ENCODE results near the gene C17orf114.
A peak's percentile ranks its signal among the peaks of the same experiment; 100 is the strongest.
"Not testable (repeated sequence)": the region's sequence is repeated elsewhere in the genome, so short reads cannot be mapped to it uniquely, and the experiment has no call there.

Gene C17orf114

GRCh38 chr17:4836221-4836620 lies 34.1 kb upstream of the C17orf114 start:
- peaks cover 0 to 11% (median 0%) of the 10 kb centered on the region in 3 donors for H3K36me3 ChIP-seq
- H3K27ac ChIP-seq: peak overlapping the region; percentile 92 to 99 (median 97)
- no peaks in the 10 kb centered on the region for H3K27me3 ChIP-seq
- no peak overlapping the region for H3K4me3 ChIP-seq
- intact Hi-C loops (cut with DNase I): no loop called here
- H3K9me3 ChIP-seq: no peaks in the 10 kb centered on the region
- no peak for TF ChIP-seq CTCF (IDR thresholded peaks at IDR 0.05)
- TF ChIP-seq POLR2A (IDR thresholded peaks at IDR 0.05): no peak
- no peak for DNase-seq
- peaks cover 36 to 76% (median 61%) of the 10 kb centered on the region in 3 donors for H3K4me1 ChIP-seq
- WGBS, 2 donors: 77 to 78% methylated on average over 4 of the region's 4 CpGs

GRCh38 chr17:4834681-4835020 lies 32.5 kb upstream of the C17orf114 start:
- Histone ChIP-seq H3K9me3 (no peaks in the 10 kb centered on the region), H3K4me3 (peak overlapping the region in 3 of 4 donors; percentile 82 to 100 (median 95)), H3K27me3 (no peaks in the 10 kb centered on the region), H3K36me3 (peaks cover 0 to 11% (median 0%) of the 10 kb centered on the region in 3 donors), H3K27ac (peak overlapping the region; percentile 92 to 99 (median 97)), H3K4me1 (peaks cover 36 to 61% (median 48%) of the 10 kb centered on the region in 3 donors)
- intact Hi-C loops (cut with DNase I): no loop called here
- DNase-seq: no peak
- WGBS, 2 donors: 50 to 58% methylated on average over 4 of the region's 4 CpGs
- TF ChIP-seq CTCF (IDR thresholded peaks at IDR 0.05) (no peak), POLR2A (IDR thresholded peaks at IDR 0.05) (no peak)

- peaks cover 36 to 55% (median 43%) of the 10 kb centered on the region in 3 donors for H3K4me1 ChIP-seq
- no peak for DNase-seq
- no peaks in the 10 kb centered on the region for H3K9me3 ChIP-seq
- H3K36me3 ChIP-seq: peaks cover 0 to 11% (median 0%) of the 10 kb centered on the region in 3 donors
- WGBS, 2 donors: 3 to 5% methylated on average over 10 to 15 of the region's 15 CpGs
- intact Hi-C loops (cut with DNase I): no loop called here
- H3K27ac ChIP-seq: peak overlapping the region; percentile 92 to 99 (median 97)
- H3K4me3 ChIP-seq: peak overlapping the region; percentile 82 to 100 (median 94)
- no peaks in the 10 kb centered on the region for H3K27me3 ChIP-seq
- TF ChIP-seq CTCF (IDR thresholded peaks at IDR 0.05): no peak
- no peak for TF ChIP-seq POLR2A (IDR thresholded peaks at IDR 0.05)
Measured at GRCh38 chr17:4833941-4834680, 32.0 kb upstream of the C17orf114 start.

- intact Hi-C loops (cut with DNase I): no loop called here
- Histone ChIP-seq H3K4me3 (peak within 1 kb of the TSS; percentile 82 to 100 (median 94)), H3K4me1 (peaks cover 34 to 48% (median 39%) of the 10 kb centered on the region in 3 donors), H3K9me3 (no peaks in the 10 kb centered on the region), H3K27ac (peak within 1 kb of the TSS; percentile 92 to 99 (median 97)), H3K27me3 (no peaks in the 10 kb centered on the region), H3K36me3 (peaks cover 0 to 6% (median 0%) of the 10 kb centered on the region in 3 donors)
- WGBS, 2 donors: 1% methylated on average over 17 to 27 of the region's 91 CpGs
- TF ChIP-seq CTCF (IDR thresholded peaks at IDR 0.05) (peak in 1 of 6 experiments; percentile 37), POLR2A (IDR thresholded peaks at IDR 0.05) (peak in 3 of 4 donors; percentile 85 to 96 (median 90))
- DNase-seq: peak; percentile 21
Measured at GRCh38 chr17:4833178-4833940, 31.2 kb upstream of the C17orf114 start, which contains the start of gene MINK1. TSS of gene MINK1 (plus strand) at chr17:4833340. CDS start at chr17:4833584, 244 bp downstream.

- H3K27me3 ChIP-seq; H3K36me3 ChIP-seq; H3K9me3 ChIP-seq; intact Hi-C loops (cut with DNase I); DNase-seq: not testable (repeated sequence)
- peak overlapping the region; percentile 92 to 99 (median 97) for H3K27ac ChIP-seq
- H3K4me1 ChIP-seq: peaks cover 29 to 42% (median 34%) of the 10 kb centered on the region in 3 donors
- 0% methylated on average over 9 of the region's 17 CpGs for WGBS, 2 donors
- H3K4me3 ChIP-seq: peak overlapping the region; percentile 82 to 100 (median 94)
Measured at GRCh38 chr17:4832829-4833177, 30.7 kb upstream of the C17orf114 start.
